ENCODE results near the gene RLF.

DNA sequence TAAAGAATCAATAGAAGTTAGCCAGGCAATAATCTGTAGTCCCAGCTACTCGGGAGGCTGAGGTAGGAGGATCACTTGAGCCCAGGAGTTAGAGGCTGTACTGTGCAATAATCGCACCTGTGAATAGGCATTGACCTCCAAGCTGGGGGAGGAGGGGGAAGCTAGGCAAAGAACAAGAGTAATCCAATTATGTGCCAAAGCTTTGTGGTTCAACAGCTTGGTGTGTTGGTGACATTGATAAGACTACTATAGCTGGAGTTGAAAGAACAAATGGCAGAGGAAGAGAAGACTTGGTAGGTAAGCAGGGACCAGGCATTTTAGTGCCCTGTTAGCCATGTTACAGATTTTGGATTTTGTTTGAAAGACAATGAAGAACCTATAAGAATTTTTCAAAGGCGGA, 84.5 kb downstream of the RLF start:
- TF ChIP-seq POLR2A (IDR thresholded peaks at IDR 0.05; ENCODE audit: control extremely low read depth in 1 of 2, low read depth in 2 of 2, low read length in 2 of 2) (no peak), YY1 (IDR thresholded peaks at IDR 0.05; ENCODE audit: low read depth, low read length) (no peak), KDM4A (IDR thresholded peaks at IDR 0.05; ENCODE audit: low read depth, low read length, severe bottlenecking) (no peak), RNF2 (IDR thresholded peaks at IDR 0.05; ENCODE audit: borderline replicate concordance, low read depth, low read length, missing control alignments, poor library complexity, severe bottlenecking) (no peak), EZH2 (IDR thresholded peaks at IDR 0.05; ENCODE audit: low read depth, low read length, severe bottlenecking) (no peak), POLR2AphosphoS5 (IDR thresholded peaks at IDR 0.05; ENCODE audit: low read depth, low read length) (no peak), JUND (IDR thresholded peaks at IDR 0.05; ENCODE audit: low read length) (no peak)
- TF ChIP-seq, protein P1, sequence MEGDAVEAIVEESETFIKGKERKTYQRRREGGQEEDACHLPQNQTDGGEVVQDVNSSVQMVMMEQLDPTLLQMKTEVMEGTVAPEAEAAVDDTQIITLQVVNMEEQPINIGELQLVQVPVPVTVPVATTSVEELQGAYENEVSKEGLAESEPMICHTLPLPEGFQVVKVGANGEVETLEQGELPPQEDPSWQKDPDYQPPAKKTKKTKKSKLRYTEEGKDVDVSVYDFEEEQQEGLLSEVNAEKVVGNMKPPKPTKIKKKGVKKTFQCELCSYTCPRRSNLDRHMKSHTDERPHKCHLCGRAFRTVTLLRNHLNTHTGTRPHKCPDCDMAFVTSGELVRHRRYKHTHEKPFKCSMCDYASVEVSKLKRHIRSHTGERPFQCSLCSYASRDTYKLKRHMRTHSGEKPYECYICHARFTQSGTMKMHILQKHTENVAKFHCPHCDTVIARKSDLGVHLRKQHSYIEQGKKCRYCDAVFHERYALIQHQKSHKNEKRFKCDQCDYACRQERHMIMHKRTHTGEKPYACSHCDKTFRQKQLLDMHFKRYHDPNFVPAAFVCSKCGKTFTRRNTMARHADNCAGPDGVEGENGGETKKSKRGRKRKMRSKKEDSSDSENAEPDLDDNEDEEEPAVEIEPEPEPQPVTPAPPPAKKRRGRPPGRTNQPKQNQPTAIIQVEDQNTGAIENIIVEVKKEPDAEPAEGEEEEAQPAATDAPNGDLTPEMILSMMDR (IDR thresholded peaks at IDR 0.05; ENCODE audit: control extremely low read depth in 1 of 3, insufficient read depth in 1 of 3, low read depth in 1 of 3, low read length in 3 of 3) = no peak
- TF ChIP-seq, protein P2, sequence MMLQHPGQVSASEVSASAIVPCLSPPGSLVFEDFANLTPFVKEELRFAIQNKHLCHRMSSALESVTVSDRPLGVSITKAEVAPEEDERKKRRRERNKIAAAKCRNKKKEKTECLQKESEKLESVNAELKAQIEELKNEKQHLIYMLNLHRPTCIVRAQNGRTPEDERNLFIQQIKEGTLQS (IDR thresholded peaks at IDR 0.05; ENCODE audit: insufficient read depth, low read depth, low read length) = no peak
